ENCODE data around the gene TM4SF1. TPM values are rescaled to one million over a fixed set of nuclear protein-coding genes. Genes with fewer than 3 reads are reported as not detected.

Gene TM4SF1
- total RNA-seq, 1 experiment from 2014 or later: 535 TPM

GRCh38 chr3:149391960-149392359, 14.5 kb upstream of the TM4SF1 start:
- Histone ChIP-seq H3F3A (ENCODE audit: low read length, unreplicated experiment) (peaks cover 28% of the 10 kb centered on the region), H3K79me2 (ENCODE audit: low read length) (no peaks in the 10 kb centered on the region), H3K27me3 (ENCODE audit: low read length) (no peaks in the 10 kb centered on the region), H3K36me3 (ENCODE audit: low read depth, low read length) (no peaks in the 10 kb centered on the region), H3K9ac (ENCODE audit: low read length) (peak overlapping the region; percentile 87), H3K9me3 (ENCODE audit: low read length) (no peaks in the 10 kb centered on the region), H3K27ac (ENCODE audit: low read length) (peak overlapping the region; percentile 99), H2AFZ (ENCODE audit: low read length) (no peak overlapping the region), H3K4me1 (ENCODE audit: insufficient read depth, low read length) (peaks cover 80% of the 10 kb centered on the region), H3K9me2 (replicated peaks; ENCODE audit: low read length) (no peaks in the 10 kb centered on the region), H4K20me1 (ENCODE audit: low read length) (no peaks in the 10 kb centered on the region), H3K4me2 (ENCODE audit: low read length) (no peak overlapping the region), H3K4me3 (ENCODE audit: low read length) (no peak overlapping the region)
- no TSS peak for BruUV-seq (replicated peaks)
- DNase-seq (no peak), ATAC-seq (no peak)
- intact Hi-C loops (cut with micrococcal nuclease): loop anchor here (5.0 kb wide), 1 partner anchor 115 kb away; no protein-coding TSS in a partner anchor
- ChIA-PET CTCF (no interaction called here), POLR2A (ENCODE audit: unreplicated experiment) (no interaction called here)
- no peak for TF ChIP-seq EZH2phosphoT487 (IDR thresholded peaks at IDR 0.05; ENCODE audit: borderline replicate concordance, low read length)
- no peak for TF ChIP-seq EZH2 (IDR thresholded peaks at IDR 0.05; ENCODE audit: low read length, unreplicated experiment)
- TF ChIP-seq, protein P1, sequence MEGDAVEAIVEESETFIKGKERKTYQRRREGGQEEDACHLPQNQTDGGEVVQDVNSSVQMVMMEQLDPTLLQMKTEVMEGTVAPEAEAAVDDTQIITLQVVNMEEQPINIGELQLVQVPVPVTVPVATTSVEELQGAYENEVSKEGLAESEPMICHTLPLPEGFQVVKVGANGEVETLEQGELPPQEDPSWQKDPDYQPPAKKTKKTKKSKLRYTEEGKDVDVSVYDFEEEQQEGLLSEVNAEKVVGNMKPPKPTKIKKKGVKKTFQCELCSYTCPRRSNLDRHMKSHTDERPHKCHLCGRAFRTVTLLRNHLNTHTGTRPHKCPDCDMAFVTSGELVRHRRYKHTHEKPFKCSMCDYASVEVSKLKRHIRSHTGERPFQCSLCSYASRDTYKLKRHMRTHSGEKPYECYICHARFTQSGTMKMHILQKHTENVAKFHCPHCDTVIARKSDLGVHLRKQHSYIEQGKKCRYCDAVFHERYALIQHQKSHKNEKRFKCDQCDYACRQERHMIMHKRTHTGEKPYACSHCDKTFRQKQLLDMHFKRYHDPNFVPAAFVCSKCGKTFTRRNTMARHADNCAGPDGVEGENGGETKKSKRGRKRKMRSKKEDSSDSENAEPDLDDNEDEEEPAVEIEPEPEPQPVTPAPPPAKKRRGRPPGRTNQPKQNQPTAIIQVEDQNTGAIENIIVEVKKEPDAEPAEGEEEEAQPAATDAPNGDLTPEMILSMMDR (conservative IDR thresholded peaks at IDR 0.05; ENCODE audit: low read depth, low read length): no peak

DNA sequence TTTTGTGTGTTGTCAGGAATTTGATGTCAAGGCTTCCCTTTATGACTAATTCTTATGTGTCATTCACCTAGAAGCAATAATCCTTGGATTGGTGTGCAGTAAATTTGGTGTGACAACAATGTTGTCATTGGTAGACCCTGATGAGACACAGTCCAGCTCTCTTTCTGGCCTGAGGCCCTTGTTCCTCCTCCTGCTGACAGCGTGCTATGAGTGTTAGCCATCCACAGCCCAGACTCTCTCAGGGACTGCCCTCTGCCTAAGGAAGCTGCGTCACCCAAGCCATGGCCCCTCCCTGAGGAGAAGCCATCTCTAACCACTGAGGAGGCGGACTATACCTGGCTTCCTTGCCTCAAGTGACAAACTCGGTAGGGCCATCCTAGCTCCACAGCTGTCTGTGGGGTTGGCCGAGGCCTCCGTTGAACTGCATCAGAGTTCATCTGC, 13.3 kb upstream of the TM4SF1 start:
- POLR2A ChIA-PET (ENCODE audit: unreplicated experiment): interaction anchor here (0.6 to 1.6 kb wide), 4 partner anchors 14 to 19 kb away, joined by 3 to 11 read pairs (median 6); partner anchors contain the start of gene TM4SF1
- no peak for TF ChIP-seq EZH2 (IDR thresholded peaks at IDR 0.05; ENCODE audit: low read length, unreplicated experiment)
- TF ChIP-seq, protein P1 (conservative IDR thresholded peaks at IDR 0.05; ENCODE audit: low read depth, low read length): no peak
- no peak for TF ChIP-seq EZH2phosphoT487 (IDR thresholded peaks at IDR 0.05; ENCODE audit: borderline replicate concordance, low read length)
- intact Hi-C loops (cut with micrococcal nuclease): loop anchor here (5.0 kb wide), 1 partner anchor 113 kb away; no protein-coding TSS in a partner anchor

DNA sequence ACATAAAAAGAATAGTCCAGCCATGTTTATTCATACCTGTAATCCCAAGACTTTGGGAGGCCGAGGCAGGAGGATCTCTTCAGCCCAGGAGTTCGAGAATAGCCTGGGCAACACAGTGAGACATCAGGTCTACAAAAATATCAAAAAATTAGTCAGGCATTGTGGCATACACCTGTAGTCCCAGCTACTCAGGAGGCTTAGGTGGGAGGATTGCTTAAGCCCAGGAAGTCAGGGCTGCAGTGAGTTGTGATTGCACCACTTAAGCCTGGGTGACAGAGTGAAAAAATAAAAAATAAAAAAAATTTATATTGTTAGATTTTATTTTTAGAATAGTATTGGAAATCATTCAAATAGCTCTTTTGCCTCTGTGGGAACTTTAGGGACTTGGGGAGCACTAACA, 12.8 kb upstream of the TM4SF1 start:
- DNase-seq: peak; percentile 47
- no peak for ATAC-seq
- intact Hi-C loops (cut with micrococcal nuclease): loop anchor here (5.0 kb wide), 1 partner anchor 113 kb away; no protein-coding TSS in a partner anchor

More for the DNA sequence above, 13.3 kb upstream of the TM4SF1 start:
- Histone ChIP-seq H2AFZ (ENCODE audit: low read length) (peak overlapping the region; percentile 37), H3F3A (ENCODE audit: low read length, unreplicated experiment) (peaks cover 27% of the 10 kb centered on the region), H3K9ac (ENCODE audit: low read length) (peak overlapping the region; percentile 87), H3K9me2 (replicated peaks; ENCODE audit: low read length) (no peaks in the 10 kb centered on the region), H4K20me1 (ENCODE audit: low read length) (no peaks in the 10 kb centered on the region), H3K9me3 (ENCODE audit: low read length) (no peaks in the 10 kb centered on the region), H3K4me1 (ENCODE audit: insufficient read depth, low read length) (peaks cover 79% of the 10 kb centered on the region), H3K36me3 (ENCODE audit: low read depth, low read length) (no peaks in the 10 kb centered on the region), H3K4me2 (ENCODE audit: low read length) (peak overlapping the region; percentile 50), H3K27ac (ENCODE audit: low read length) (peak overlapping the region; percentile 99), H3K4me3 (ENCODE audit: low read length) (no peak overlapping the region), H3K79me2 (ENCODE audit: low read length) (no peaks in the 10 kb centered on the region), H3K27me3 (ENCODE audit: low read length) (no peaks in the 10 kb centered on the region)
- DNase-seq (peak; percentile 99), ATAC-seq (peak; percentile 73)
- CTCF ChIA-PET: interaction anchor here (0.6 to 1.0 kb wide), 4 partner anchors 24 to 958 kb away, joined by 3 to 4 read pairs (median 3); no protein-coding TSS in a partner anchor
- no TSS peak for BruUV-seq (replicated peaks)

More for the DNA sequence above, 12.8 kb upstream of the TM4SF1 start:
- Histone ChIP-seq H3K27me3 (ENCODE audit: low read length) (no peaks in the 10 kb centered on the region), H3K4me3 (ENCODE audit: low read length) (no peak overlapping the region), H3K27ac (ENCODE audit: low read length) (peak overlapping the region; percentile 99), H3K9me3 (ENCODE audit: low read length) (no peaks in the 10 kb centered on the region), H3K4me2 (ENCODE audit: low read length) (peak overlapping the region; percentile 4; the same call in 1 of the 2 replicates), H2AFZ (ENCODE audit: low read length) (no peak overlapping the region), H3F3A (ENCODE audit: low read length, unreplicated experiment) (peaks cover 28% of the 10 kb centered on the region), H3K9ac (ENCODE audit: low read length) (peak overlapping the region; percentile 95), H3K79me2 (ENCODE audit: low read length) (no peaks in the 10 kb centered on the region), H3K9me2 (replicated peaks; ENCODE audit: low read length) (no peaks in the 10 kb centered on the region), H3K4me1 (ENCODE audit: insufficient read depth, low read length) (peaks cover 83% of the 10 kb centered on the region), H3K36me3 (ENCODE audit: low read depth, low read length) (no peaks in the 10 kb centered on the region), H4K20me1 (ENCODE audit: low read length) (no peaks in the 10 kb centered on the region)
- ChIA-PET CTCF (interaction anchor here (0.6 to 1.0 kb wide), 4 partner anchors 23 to 958 kb away, joined by 3 to 4 read pairs (median 3); no protein-coding TSS in a partner anchor), POLR2A (ENCODE audit: unreplicated experiment) (interaction anchor here (0.6 to 1.6 kb wide), 2 partner anchors 13 to 16 kb away, joined by 8 to 11 read pairs; partner anchors contain the start of gene TM4SF1)
- BruUV-seq (replicated peaks): TSS peak; percentile 23
- TF ChIP-seq, protein P1 (conservative IDR thresholded peaks at IDR 0.05; ENCODE audit: low read depth, low read length): no peak
- TF ChIP-seq EZH2phosphoT487 (IDR thresholded peaks at IDR 0.05; ENCODE audit: borderline replicate concordance, low read length): no peak

All from PC-3 (cell line).